ENCODE data around the gene HYAL3. TPM values are rescaled to one million over a fixed set of nuclear protein-coding genes. Genes with fewer than 3 reads are reported as not detected.

The HYAL3 gene
- total RNA-seq, 4 donors from 2014 or later, result 2.1 to 6.7 (median 3.4) TPM

GRCh38 chr3:50322386-50323091, 23.3 kb upstream of the HYAL3 start, which contains the start of gene HYAL2:
Gene HYAL2 (minus strand): TSS chr3:50322745. CDS start chr3:50320489, 2,256 bp downstream.
- DNase-seq (ENCODE audit: extremely low spot score), result no peak
- Histone ChIP-seq H3K27me3 (no peaks in the 10 kb centered on the region), H3K36me3 (peaks cover 10 to 52% (median 46%) of the 10 kb centered on the region in 4 donors), H3K9me3 (no peaks in the 10 kb centered on the region), H3K4me3 (peak within 1 kb of the TSS; percentile 72 to 88 (median 84)), H3K4me1 (peaks cover 55 to 91% (median 85%) of the 10 kb centered on the region in 4 donors), H3K27ac (replicated peaks in 1 of 4) (peak within 1 kb of the TSS; percentile 93 to 95 (median 93))
- TF ChIP-seq POLR2A (IDR thresholded peaks at IDR 0.05; ENCODE audit: low read depth) (no peak), POLR2AphosphoS5 (IDR thresholded peaks at IDR 0.05) (peak; percentile 62 to 66), CTCF (IDR thresholded peaks at IDR 0.05) (no peak), EP300 (IDR thresholded peaks at IDR 0.05) (no peak)
- 48% methylated on average over 19 of the region's 31 CpGs for WGBS
- intact Hi-C loops (cut with DNase I), result no loop called here

DNA sequence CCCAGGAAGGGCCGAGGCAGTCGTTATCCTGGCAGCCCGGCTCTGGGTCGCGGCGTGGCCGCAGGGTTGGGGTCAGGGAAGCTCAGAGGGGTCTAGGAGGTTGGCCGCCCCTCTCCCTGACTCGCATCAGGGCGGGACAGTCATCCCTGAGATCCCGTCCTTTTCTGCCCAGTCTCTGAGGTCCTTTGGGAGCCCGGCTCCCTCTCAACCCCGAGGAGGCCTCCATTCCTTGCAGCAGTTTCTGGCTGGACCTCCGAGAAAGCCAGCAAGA, 22.8 kb upstream of the HYAL3 start:
- Histone ChIP-seq H3K36me3 (peaks cover 10 to 56% (median 51%) of the 10 kb centered on the region in 4 donors), H3K4me1 (peaks cover 55 to 91% (median 84%) of the 10 kb centered on the region in 4 donors), H3K4me3 (peak overlapping the region; percentile 72 to 88 (median 84)), H3K27ac (replicated peaks in 1 of 4) (peak overlapping the region; percentile 93 to 95 (median 93)), H3K27me3 (no peaks in the 10 kb centered on the region), H3K9me3 (no peaks in the 10 kb centered on the region)
- WGBS, result 28% methylated on average over 6 of the region's 14 CpGs
- TF ChIP-seq POLR2A (IDR thresholded peaks at IDR 0.05; ENCODE audit: low read depth) (no peak), POLR2AphosphoS5 (IDR thresholded peaks at IDR 0.05) (no peak), CTCF (IDR thresholded peaks at IDR 0.05) (no peak)
- intact Hi-C loops (cut with DNase I), result no loop called here
- no peak for DNase-seq (ENCODE audit: extremely low spot score)

DNA sequence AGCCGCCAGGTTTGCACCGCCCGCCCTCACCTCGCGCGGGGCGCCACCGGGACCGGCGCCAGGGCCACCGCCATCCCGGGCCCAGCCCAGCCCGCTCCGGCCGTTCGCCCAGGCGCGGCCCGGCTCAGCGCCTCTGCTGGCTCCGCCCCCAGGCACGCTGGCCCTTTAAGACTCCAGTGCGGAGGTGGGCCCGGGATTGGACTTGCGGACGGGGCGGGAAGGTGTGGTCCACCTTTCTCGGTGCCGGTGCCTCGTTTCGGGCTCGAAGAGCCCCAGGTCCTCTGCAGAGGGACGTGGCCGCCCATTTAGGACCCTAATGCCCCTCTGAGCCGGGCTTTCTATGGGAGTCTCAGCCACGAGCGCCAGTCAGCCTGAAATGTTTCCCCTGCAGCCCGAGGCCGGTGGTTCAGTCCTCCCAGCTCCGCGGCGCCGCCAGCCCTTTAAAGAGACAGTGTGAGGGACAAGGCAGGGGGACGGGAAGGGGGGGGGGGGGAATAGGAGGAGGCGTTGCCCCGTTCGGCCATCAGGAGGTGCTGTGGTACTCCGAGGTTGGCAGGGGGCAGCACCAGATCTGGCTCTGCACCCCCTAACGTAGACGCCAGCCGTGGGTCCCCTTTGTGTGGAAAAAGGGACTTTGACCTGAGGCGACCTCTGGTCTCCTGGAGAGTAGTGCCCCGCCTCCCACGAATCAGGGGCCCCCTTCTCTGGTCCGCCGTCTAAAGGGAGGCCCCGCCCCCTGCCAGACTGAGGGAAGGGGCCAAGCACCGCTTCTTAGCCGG, 22.3 kb upstream of the HYAL3 start:
- intact Hi-C loops (cut with DNase I), result no loop called here
- Histone ChIP-seq H3K27me3 (no peaks in the 10 kb centered on the region), H3K4me3 (peak overlapping the region; percentile 72 to 88 (median 84)), H3K9me3 (no peaks in the 10 kb centered on the region), H3K27ac (replicated peaks in 1 of 4) (peak overlapping the region; percentile 93 to 95 (median 93)), H3K36me3 (peaks cover 10 to 59% (median 52%) of the 10 kb centered on the region in 4 donors), H3K4me1 (peaks cover 56 to 91% (median 84%) of the 10 kb centered on the region in 4 donors)
- WGBS, result 10% methylated on average over 7 of the region's 59 CpGs
- TF ChIP-seq POLR2A (IDR thresholded peaks at IDR 0.05; ENCODE audit: low read depth) (no peak), POLR2AphosphoS5 (IDR thresholded peaks at IDR 0.05) (peak in 1 of 2 donors; percentile 58), CTCF (IDR thresholded peaks at IDR 0.05) (peak; percentile 40 to 64 (median 48)), EP300 (IDR thresholded peaks at IDR 0.05) (no peak)
- peak; percentile 97 for DNase-seq (ENCODE audit: extremely low spot score)

DNA sequence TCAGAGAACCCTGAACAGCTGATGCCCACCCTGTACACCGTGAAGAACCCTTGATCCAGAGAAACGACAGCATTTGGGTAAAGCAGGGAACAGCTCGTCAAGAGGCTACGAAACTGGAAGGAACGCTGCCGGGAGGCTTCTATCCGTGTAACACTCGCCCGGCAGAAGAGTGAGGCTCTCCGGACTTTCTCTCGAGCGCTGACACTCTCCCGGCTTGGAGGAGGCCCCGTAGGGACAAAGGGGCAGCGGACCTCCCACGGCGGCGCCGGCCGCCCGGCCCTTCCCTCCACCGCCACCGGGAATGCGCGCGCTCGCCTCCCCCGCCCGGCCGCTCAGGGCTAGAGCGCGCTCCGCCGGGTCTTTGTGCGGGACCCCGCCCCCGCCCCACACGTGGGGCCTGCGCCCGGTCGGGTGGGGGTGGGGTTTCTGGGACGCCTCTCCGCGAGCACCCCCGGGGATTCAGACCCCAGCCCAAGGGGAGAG, 21.7 kb upstream of the HYAL3 start:
- Histone ChIP-seq H3K36me3 (peaks cover 4 to 61% (median 52%) of the 10 kb centered on the region in 4 donors), H3K4me3 (peak overlapping the region; percentile 72 to 88 (median 84)), H3K9me3 (no peaks in the 10 kb centered on the region), H3K27ac (replicated peaks in 1 of 4) (peak overlapping the region; percentile 93 to 95 (median 93)), H3K27me3 (no peaks in the 10 kb centered on the region), H3K4me1 (peaks cover 56 to 90% (median 83%) of the 10 kb centered on the region in 4 donors)
- no peak for DNase-seq (ENCODE audit: extremely low spot score)
- TF ChIP-seq POLR2AphosphoS5 (IDR thresholded peaks at IDR 0.05) (peak in 1 of 2 donors; percentile 47), POLR2A (IDR thresholded peaks at IDR 0.05; ENCODE audit: low read depth) (no peak), EP300 (IDR thresholded peaks at IDR 0.05) (no peak), CTCF (IDR thresholded peaks at IDR 0.05) (no peak)
- intact Hi-C loops (cut with DNase I), result no loop called here
- 0% methylated on average over 17 of the region's 45 CpGs for WGBS

Measured in esophagus muscularis mucosa (tissue), 4 donors.